HG03354 (cell line): Measurements from ENCODE around the gene FAM222A.

Experiments
- ATAC-seq: cut with Tn5 transposase; IDR thresholded peaks from one replicate; pipeline ENCODE4 v1.9.1; 2021; ENCODE audit warnings: mild to moderate bottlenecking; ENCODE audit not compliant: unreplicated experiment, poor library complexity, severe bottlenecking

FAM222A gene

DNA sequence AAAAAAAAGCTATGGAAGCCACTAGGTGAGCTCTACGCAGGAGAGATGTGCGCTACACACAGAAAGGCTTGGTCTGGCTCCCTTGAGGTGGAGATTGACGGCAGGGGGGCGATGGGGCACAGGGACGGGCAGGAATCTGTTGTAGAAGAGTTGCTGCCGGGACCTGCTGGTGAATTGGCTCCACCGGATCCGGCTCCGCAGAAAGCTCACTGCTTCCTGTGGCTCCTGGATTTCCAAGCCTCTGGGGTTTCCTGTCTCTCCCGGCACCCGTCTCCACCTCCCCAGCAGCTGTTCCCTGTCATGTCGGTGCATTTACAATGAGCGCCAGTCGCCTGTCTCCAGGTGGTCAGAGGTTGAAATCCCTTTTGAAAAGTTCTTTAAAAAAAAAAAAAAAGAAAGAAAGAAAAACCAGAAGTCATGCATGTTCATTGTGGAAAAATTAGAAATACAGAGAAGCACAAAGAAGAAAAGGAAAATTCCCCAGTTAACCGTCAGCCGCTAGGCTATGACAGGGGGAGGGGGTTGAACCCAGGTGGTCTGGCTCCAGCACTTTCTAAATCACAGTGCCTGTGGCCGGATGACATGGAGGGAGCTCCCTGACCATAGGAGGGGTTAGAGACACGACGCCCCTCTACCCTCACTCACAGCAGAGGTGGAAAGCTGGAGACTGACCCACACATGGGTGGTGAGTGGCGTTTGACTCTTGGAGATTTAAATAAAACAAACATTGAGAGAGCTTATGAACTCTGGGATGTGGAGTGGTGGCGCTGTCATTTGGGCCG lies 20.8 kb downstream of the FAM222A start:
- ATAC-seq: no peak

DNA sequence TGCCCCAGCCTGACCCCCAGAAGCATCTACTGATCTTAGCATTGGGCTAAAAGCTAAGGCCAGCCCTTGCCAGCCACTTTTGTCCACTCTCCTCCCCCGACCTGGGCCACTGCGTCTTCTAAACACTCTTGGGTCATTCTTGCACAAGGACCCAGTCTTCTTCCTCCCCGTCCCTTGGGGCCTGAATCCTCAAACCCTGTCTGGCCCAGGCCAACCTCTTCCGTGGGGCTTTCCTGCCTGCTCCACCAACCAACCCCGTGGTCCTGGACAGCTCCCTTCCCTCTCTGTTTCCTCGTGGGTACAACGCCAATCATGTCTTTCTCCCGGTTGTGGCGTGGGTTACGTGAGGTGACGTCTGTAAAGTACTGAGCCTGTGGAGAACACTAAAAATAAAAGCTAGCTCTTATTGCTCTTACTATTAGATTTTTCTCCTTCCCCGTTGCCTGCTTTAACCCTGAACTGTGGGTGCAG lies 21.5 kb downstream of the FAM222A start:
- no peak for ATAC-seq

DNA sequence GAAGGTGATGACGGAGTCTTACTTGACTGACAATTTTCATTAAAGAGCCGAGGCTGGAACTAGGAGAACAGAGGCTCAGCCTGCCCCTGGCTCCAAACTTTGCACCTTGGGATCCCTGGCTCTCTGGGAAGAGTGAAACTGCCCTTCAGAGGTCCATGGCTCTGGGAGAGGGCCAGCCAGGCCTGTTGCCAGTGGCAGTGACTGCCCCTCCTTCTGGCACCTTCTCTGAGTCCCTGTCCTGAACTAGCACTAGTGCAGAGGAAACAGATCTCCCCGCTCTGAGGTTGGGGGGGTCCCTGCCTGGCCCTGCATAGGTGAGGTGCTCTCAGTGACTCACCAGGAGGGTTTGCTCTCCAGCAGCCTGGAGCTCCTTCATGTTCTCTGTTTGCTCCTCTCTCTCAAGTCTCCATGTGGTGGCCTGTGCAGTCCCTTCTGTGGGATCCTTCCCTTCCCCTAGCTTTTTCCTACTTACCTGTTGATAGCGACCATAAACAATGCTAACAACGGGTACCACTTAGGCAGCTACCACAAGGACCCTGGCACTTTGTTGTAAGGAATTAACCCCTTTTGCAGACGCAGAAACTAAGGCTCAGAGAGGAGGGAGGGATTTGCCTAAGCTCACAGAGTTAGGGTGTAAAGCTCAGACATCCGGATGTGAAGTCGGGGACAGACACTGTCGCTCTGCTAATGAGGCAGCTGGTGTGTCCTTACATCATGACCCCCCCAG lies 22.4 kb downstream of the FAM222A start:
- ATAC-seq: no peak

DNA sequence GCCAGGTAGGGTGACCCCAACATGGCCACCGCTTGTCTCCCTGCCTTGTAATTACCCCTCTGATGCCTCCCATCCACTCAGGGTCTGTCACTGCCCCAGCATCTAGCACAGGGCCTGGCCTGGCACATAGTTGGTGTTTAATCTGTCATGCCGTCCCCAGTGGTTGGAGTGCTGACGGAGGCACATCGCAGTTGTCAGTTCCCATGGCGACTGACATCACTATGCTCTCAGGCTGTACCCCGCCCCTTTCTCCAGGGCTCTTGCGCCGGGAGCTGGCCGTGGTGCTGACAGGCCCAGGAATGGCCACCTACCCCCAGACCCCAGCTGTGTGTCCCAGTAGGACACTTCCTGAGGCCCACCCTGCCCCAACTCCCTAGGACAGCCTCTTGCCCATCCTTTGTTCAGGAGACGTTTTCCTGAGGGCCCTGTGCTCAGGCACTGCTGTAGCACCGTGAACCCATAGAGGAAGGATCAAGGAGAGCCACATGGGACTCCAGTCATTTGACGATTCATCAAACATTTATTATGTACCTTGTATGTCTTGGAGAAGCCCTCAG lies 23.0 kb downstream of the FAM222A start:
- no peak for ATAC-seq

DNA sequence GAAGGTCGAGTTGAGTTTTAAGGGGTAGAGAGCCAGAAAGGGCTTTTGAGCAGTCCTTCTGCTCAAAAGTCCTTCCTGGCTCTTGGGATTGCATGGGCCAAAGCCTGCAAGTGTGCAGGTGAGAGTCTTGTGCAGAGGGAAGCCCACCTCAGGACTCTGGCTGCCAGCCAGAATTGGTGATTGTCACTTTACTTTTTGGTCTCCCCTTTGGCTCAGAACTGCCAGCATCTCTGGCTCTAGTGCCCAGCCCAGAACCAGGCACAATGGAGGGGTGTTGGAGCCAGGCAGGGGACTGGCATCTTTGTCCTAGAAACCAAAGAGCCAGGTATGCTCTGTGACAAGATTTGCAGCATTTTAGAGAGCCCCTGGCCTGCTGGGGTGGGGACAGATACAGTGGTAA lies 23.5 kb downstream of the FAM222A start:
- ATAC-seq: no peak

DNA sequence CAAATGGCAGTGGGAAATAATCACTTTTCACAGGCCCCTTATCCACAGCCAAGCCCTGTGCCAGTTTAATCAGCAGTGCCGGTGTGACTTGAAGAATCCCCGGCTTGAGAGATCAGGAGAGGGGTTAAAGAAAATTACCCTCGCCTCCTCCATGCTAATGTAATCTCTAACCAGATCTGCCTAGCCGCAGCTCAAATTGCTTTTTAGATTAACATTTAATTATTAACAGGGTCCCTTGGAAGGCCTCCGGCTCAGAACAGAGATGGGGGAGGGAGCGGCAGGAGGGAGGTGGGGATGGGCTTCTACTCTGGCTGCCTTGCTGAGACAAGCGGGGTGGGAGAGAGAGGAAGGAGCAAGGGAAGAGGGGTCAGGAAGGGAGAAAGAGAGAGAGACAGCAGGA lies 24.0 kb downstream of the FAM222A start:
- no peak for ATAC-seq

DNA sequence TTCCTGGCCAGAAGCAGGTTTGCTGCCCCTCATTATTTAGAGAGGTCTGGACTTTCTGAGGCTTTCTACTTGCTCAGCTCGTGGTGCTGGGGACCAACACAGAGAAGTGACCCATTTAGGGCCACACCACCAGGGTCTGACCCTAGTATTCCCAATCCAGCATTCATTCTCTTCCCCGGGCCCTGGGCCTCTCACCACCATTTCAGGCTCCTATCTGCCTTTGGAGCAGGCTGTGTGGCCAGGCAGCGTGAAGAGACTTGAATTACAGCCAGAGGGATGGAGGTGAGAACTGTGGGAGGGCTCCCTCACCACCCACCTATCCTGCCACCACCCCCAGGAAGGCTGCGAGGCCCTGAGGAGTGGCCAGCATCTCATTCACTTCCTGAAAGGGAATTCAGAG lies 24.6 kb downstream of the FAM222A start:
- no peak for ATAC-seq

DNA sequence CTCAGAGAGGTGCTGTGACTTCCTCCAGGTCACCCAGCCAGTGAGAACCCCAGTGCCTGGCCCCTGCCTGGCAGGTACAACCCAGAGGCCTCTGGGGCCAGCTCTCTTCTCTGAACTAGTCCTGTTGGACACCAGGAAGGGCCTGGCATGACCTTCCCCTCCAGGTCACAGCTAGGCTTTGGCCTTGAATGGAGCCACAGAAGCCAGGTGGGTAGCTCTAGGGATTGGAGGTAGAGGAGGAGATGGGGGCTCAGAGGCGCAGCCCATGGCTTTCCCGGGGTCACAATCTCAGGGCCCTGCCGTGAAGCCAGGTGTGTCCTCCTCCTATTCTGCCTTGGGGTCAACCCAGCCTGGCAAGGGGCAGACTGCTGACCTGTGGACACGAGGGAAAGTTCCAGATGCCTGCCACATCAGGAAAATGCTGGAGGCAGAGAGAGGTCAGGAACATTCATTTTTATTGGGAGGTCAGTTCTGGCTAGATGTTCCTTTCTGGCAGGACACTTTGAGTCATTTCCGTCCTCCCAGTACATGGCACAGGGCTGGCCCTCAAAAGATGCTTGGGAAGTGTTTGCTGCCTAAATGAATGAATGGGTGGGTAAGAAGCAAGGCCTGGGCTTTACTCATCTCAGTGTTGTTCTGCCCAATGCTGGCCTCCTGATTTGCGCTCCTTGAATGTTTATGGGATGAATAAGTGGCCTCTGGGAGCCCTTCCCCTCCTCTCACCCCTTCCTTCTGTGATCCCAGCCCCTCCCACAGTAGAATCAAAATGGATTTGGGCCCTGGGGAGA lies 25.4 kb downstream of the FAM222A start:
- no peak for ATAC-seq

DNA sequence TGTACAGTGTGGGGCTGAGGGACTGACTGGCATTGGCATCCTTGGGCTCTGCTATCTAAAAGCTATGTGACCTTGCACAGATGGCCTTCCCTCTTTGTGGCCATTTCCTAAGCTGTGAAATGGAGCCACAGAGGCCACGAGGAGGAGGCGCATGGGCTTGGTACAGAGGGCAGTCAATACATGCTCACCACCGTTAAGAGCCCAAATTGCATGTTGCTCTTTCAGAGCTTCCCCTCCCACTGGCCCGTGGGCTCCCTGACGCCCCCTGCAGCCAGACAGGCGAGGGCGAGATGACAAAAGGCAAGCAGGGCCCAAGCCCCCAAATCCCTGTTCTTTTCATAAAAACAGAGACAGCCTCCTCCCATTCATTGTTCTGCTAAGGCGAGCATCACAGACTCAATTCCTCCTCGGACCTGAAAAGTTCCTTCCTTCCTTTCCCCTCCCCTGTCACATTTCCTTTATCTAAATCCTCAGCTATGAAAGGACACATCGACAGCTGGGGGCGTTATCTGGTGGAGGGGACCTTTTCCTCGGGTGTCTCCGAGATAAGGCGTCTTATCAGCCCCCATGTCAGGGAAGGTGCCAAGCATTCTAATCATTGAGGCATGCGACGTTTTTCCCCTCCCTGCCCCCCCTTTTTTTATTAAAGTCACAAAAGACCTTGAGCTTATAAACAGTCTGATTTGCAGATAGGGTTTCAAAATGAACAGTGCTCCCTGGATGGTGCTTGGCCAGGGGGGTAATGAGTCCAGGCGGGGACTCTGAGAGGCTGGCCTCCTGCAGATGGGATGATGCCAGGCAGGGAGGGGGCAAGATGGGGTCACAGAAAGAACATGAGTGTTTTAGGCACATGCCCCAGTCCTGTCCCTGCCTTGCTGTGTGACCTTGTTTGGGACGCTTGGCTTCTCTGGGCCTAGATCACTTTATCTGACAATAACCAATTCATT lies 26.4 kb downstream of the FAM222A start:
- no peak for ATAC-seq

DNA sequence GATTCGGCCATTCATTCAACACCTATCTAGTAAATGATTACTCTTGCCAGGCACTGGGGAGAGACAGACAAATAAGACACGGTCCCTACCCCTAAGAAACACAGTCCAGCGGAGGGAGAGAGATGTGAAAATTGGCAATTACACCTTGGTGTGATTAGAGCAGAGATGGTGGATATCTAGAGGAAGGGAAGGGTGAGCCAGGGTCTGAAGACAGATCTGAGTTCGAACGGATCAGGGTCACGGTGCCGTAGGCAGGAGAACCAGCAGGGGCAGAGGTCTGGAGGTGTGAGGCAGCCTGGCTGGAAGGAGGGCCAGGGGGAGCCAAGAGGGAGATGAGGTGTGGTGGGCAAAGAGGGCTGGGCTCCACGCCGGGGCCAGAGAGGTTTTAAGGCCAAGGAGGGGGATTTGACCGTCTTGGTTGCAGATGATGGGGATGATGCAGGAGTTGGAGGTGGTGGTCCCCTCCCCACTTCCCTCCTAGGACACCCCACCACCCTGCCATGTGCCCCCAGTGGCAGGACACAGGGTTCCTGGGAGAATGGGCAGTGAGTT lies 27.1 kb downstream of the FAM222A start:
- ATAC-seq: no peak

DNA sequence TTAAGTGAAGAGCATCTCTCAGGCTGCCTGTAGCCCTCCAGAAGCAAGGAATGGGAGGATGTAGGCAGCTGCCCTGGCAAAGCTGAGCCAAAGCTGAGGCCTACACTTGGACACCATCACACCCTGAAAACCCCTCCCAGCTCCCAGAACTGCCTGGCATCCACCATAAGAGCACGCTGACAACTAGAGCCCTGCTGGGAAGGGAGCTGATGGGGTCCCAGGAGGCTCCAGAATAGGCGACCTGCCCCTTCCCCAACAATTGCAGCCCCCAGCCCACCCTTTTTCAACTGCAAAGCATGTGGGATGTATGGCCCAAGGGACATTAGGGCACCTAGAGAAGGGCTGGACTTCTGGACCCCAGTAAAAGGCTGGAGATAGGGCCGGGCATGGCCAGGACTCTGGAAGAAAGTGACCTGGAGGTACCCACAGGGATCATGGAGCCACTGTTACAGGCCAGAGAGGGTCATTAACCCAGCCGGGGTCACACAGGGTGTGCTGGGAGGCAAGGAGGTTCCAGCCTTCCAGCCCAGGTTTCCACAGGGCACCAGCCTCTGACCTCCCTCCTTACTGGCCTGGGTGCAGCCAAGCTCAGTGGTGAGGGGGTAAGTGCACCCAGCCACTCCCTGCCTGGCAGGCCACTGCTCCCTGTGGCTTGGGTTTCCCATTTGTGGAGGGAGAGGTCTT lies 27.8 kb downstream of the FAM222A start:
- no peak for ATAC-seq

DNA sequence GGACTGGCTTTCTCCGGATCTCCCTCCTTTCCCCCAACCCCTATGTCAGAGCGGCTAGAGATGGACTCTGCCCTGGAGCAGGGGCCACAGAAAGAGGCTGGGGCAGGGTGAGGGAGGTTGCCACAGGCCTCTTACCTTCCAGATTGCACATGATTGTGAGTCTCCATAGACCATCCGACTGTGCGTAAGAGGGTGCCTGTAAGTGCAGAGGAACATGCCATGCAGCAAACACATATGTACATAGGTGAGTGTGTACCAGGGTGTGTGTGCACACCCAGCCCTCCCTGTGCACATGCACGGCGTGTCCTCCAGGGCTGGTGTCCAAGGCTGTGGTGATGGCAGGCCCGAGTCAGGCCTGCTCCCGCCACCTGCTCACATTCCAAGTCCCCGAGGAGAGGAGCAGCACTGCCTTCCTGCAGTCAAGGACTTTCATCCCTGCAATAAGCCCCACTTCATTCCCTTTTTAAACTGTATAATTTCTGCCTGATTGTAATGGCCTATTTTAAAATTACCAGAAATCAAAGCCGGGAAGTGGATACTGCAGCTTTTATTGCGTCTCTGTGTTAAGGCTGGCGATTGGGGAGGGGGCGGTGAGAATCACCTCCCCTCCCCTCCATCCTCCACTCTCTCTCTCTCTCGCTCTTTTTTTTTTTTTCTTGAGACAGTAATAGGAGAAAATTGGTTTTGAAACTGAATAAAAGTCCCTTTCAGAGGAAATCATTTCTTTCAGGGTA lies 28.5 kb downstream of the FAM222A start:
- ATAC-seq: no peak

DNA sequence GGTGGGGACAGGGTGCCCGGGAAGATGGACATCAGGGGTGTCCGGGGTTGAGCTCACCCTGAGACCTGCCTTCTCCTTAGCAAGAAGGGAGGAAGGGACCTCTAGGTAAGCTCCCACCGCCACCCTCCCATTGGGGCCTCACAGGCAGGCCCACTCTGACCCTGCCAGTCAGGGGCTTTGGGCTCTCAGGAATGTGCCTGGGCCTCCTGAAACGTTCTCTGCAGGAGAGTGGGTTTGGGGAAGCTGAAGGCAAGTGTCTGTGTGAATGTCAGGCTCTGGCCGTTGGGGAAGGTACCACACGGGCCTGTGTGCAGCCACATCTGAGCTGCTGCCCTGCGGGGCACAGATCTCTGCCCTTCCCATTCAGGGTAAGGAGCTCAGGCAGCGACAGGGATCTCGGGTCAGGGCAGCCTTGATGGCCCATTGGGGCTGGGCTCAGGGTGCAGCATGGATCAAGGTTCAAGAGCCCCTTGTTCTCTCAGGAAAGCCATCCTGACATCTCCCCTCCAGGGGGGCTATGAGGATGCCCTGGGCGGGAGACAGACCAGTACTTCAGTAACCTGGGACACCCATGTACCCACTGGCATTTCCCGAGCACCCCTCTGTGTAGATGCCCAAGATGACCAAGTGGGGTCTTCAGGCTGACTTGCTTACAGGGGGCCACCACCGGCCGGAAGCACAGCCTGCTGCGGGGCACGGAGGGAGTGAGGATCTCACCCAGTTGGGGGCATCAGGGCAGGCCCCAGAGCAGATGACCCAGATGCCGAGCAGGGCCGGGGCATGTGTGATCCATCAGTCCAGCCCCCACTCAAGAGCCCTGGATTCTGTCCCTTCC lies 29.7 kb downstream of the FAM222A start:
- ATAC-seq: no peak

DNA sequence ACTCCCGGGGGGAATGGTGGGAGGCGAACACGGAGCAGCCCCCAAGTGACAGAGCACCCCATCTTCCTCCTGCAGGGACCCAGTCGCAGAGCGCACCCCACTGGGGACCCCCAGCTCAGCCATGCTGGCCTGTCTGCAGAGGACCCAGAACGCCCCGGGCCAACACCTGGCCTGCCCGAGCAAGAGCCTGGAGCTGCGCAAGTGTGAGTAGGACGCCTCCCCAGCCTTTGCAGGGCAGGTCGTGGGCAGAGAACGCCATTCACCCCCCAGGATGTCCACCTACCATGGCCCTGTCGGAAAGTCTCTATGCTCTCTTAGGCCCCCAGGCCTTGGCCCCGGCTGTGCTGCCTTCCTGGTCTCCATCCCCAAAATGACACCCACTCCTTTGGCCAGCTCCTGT lies 30.4 kb downstream of the FAM222A start:
- ATAC-seq: no peak

DNA sequence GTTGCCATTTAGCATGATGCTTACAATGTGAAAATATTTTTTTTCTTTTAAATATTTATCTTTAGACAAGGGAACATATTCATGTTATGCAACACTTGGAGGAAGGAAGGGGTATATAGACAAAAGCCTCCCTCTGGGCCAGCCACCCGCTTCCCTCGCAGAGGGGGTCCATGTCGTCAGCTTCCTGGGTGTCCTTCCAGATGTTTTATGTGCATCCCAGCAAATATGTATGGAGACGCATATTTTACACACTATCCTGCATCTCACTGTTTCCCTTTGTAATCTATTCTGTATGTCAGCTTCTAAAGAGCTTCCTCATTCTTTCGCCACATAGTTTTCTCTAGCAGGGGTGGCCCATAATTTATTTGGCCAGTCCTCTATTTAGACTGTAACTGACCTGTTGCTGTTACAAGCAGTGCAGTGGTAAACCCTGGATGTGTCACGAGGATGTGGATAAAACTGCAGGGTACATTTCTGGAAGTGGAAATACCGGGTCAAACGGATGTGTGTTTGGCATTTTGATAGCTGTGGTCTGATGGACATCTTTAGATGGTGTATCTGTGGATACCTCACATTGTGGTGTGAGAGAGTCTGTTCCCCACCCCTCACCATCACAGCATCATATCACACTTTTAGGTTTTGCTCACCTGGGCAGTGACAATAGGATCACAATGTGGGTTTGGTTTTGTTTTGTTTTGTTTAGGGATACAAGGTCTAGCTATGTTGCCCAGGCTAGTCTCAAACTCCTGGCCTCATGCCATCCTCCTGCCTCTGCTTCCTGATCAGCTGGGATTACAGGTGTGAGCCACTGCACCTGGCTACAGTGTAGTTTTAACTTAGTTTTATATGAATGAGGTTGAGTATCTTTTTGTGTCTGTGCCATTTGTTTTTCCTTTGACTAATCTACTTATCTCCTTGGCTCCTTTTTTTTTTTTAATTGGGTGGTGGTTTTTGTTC lies 31.6 kb downstream of the FAM222A start:
- no peak for ATAC-seq
